GM23248 (cell line): ENCODE data around the gene GDF7. TPM values are rescaled to one million over a fixed set of nuclear protein-coding genes. Genes with fewer than 3 reads are reported as not detected.

Experiments used
- DNase-seq: peaks from one replicate; pipeline ENCODE4 v3.0.0-alpha.2; 2015
- H2AFZ ChIP-seq: fragments of 200-600 bp; sonication (generic); 2 replicates; pipeline ENCODE4 v1.6.1; 2016; ENCODE audit warnings: antibody characterized with exemption
- H3F3A ChIP-seq: fragments of 200-600 bp; sonication (generic); 2 replicates; pipeline ENCODE4 v1.6.1; 2016; ENCODE audit warnings: mild to moderate bottlenecking, antibody characterized with exemption, mixed run types; ENCODE audit not compliant: insufficient read depth
- H3K27ac ChIP-seq: fragments of 200-600 bp; sonication (generic); 2 replicates; pipeline ENCODE4 v1.5.1; 2016; ENCODE audit warnings: mild to moderate bottlenecking
- H3K27me3 ChIP-seq: fragments of 200-600 bp; sonication (generic); replicated peaks from 2 replicates; pipeline ENCODE4 v1.6.1; 2016; ENCODE audit warnings: mild to moderate bottlenecking; ENCODE audit not compliant: insufficient read depth
- H3K36me3 ChIP-seq: fragments of 200-600 bp; sonication (generic); 2 replicates; pipeline ENCODE4 v1.6.1; 2016; ENCODE audit warnings: low read depth, mild to moderate bottlenecking
- H3K4me1 ChIP-seq: fragments of 200-600 bp; sonication (generic); 2 replicates; pipeline ENCODE4 v1.6.1; 2016; ENCODE audit warnings: mild to moderate bottlenecking; ENCODE audit not compliant: insufficient read depth
- H3K4me2 ChIP-seq: fragments of 200-600 bp; sonication (generic); one replicate; pipeline ENCODE4 v1.6.1; 2016; ENCODE audit warnings: mild to moderate bottlenecking; ENCODE audit not compliant: unreplicated experiment
- H3K4me3 ChIP-seq: fragments of 200-600 bp; sonication (generic); 2 replicates; pipeline ENCODE4 v1.5.1; 2016; ENCODE audit warnings: mild to moderate bottlenecking
- H3K79me2 ChIP-seq: fragments of 200-600 bp; sonication (generic); 2 replicates; pipeline ENCODE4 v1.6.1; 2016; ENCODE audit warnings: mild to moderate bottlenecking; ENCODE audit not compliant: insufficient read depth
- H3K9ac ChIP-seq: fragments of 200-600 bp; sonication (generic); 2 replicates; pipeline ENCODE4 v1.6.1; 2016; ENCODE audit warnings: mild to moderate bottlenecking
- H3K9me2 ChIP-seq: fragments of 200-600 bp; sonication (generic); 2 replicates; pipeline ENCODE4 v1.6.1; 2016; ENCODE audit warnings: mixed run types, mild to moderate bottlenecking, moderate library complexity; ENCODE audit not compliant: insufficient read depth
- H3K9me3 ChIP-seq: fragments of 200-600 bp; sonication (generic); one replicate; pipeline ENCODE4 v1.6.1; 2017; ENCODE audit warnings: low read depth
- H4K20me1 ChIP-seq: fragments of 200-600 bp; sonication (generic); 2 replicates; pipeline ENCODE4 v1.6.0; 2016; ENCODE audit not compliant: insufficient read depth
- EZH2 ChIP-seq: fragments of 200-600 bp; sonication (generic); IDR thresholded peaks from 2 replicates; pipeline ENCODE4 v1.6.1; 2018; ENCODE audit warnings: antibody characterized with exemption, mild to moderate bottlenecking; ENCODE audit not compliant: insufficient read depth, poor library complexity, severe bottlenecking
- EZH2phosphoT487 ChIP-seq: fragments of 200-600 bp; sonication (generic); IDR thresholded peaks from 2 replicates; pipeline ENCODE4 v1.6.1; 2018; ENCODE audit warnings: antibody characterized with exemption, moderate library complexity, mild to moderate bottlenecking, low read depth; ENCODE audit not compliant: insufficient read depth
- WGBS, 2 experiments: methylation state at CpG; one replicate each; pipeline ENCODE4 v1.1.6; 2015 to 2017; ENCODE audit warnings: low lambda C conversion rate in 2 of 2, low coverage in 1 of 2; ENCODE audit errors: missing lambda C conversion rate in 2 of 2; 5-methylcytosine and 5-hydroxymethylcytosine counted together
- in situ Hi-C: fragments of 300-500 bp; cut with MboI; formaldehyde crosslinking; loops from 2 replicates; pipeline ENCODE4 v1.15.0; 2020
- polyA plus RNA-seq: library from polyadenylated mRNA; unstranded; fragments of >200 nt; fragmentation: Nextera tagmentation; extraction: Ambion mirVana; gene quantifications from 2 replicates; pipeline ENCODE4 v1.2.1, GENCODE V29; 2016
- total RNA-seq: library from RNA; depleted of rRNA; stranded (reverse); fragments of >200 nt; shearing (Covaris generic); gene quantifications from 2 replicates; pipeline ENCODE4 v1.2.3, GENCODE V29; 2014

GDF7 gene
- total and polyA plus RNA-seq, 2 experiments from 2014 or later, result 0.03 TPM; not detected in 1

- H3K9me2 ChIP-seq, result no peaks in the 10 kb centered on the region
- no peaks in the 10 kb centered on the region for H3K36me3 ChIP-seq
- H3K27ac ChIP-seq, result no peak overlapping the region
- no peaks in the 10 kb centered on the region for H3K27me3 ChIP-seq
- 95 to 96% methylated on average over 16 to 18 of the region's 18 CpGs for WGBS, 2 experiments
- H3K4me3 ChIP-seq, result no peak overlapping the region
- no peaks in the 10 kb centered on the region for H3F3A ChIP-seq
- H3K9me3 ChIP-seq, result no peaks in the 10 kb centered on the region
- H4K20me1 ChIP-seq, result no peaks in the 10 kb centered on the region
- H3K79me2 ChIP-seq, result no peaks in the 10 kb centered on the region
- H3K9ac ChIP-seq, result no peak overlapping the region
- no peak overlapping the region for H2AFZ ChIP-seq
- no peak for DNase-seq
- in situ Hi-C loops, result loop anchor here (10.0 kb wide), 1 partner anchor 179 kb away; no protein-coding TSS in a partner anchor
- H3K4me1 ChIP-seq, result peaks cover 11% of the 10 kb centered on the region; the same call in 1 of the 2 replicates
- H3K4me2 ChIP-seq, result no peak overlapping the region
- TF ChIP-seq EZH2phosphoT487, result no peak
- no peak for TF ChIP-seq EZH2
Measured at GRCh38 chr2:20633794-20634506, 33.0 kb upstream of the GDF7 start.

- TF ChIP-seq EZH2 (no peak), EZH2phosphoT487 (no peak)
- H2AFZ ChIP-seq, result no peak overlapping the region
- no peaks in the 10 kb centered on the region for H3F3A ChIP-seq
- no peaks in the 10 kb centered on the region for H3K36me3 ChIP-seq
- H3K4me1 ChIP-seq, result peaks cover 11% of the 10 kb centered on the region; the same call in 1 of the 2 replicates
- H3K27me3 ChIP-seq, result no peaks in the 10 kb centered on the region
- H3K9me2 ChIP-seq, result no peaks in the 10 kb centered on the region
- in situ Hi-C loops, result loop anchor here (10.0 kb wide), 1 partner anchor 180 kb away; no protein-coding TSS in a partner anchor
- no peaks in the 10 kb centered on the region for H3K79me2 ChIP-seq
- H3K4me2 ChIP-seq, result no peak overlapping the region
- no peaks in the 10 kb centered on the region for H3K9me3 ChIP-seq
- H3K9ac ChIP-seq, result no peak overlapping the region
- H3K4me3 ChIP-seq, result no peak overlapping the region
- WGBS, 2 experiments, result 76 to 78% methylated on average over 8 to 9 of the region's 9 CpGs
- DNase-seq, result peak; percentile 64
- no peak overlapping the region for H3K27ac ChIP-seq
- H4K20me1 ChIP-seq, result no peaks in the 10 kb centered on the region
Measured at GRCh38 chr2:20634507-20635112, 32.3 kb upstream of the GDF7 start.

- no peak overlapping the region for H2AFZ ChIP-seq
- no peak overlapping the region for H3K27ac ChIP-seq
- no peaks in the 10 kb centered on the region for H3K9me2 ChIP-seq
- no peaks in the 10 kb centered on the region for H4K20me1 ChIP-seq
- H3K27me3 ChIP-seq, result no peaks in the 10 kb centered on the region
- H3K4me3 ChIP-seq, result no peak overlapping the region
- DNase-seq, result no peak
- H3K4me2 ChIP-seq, result no peak overlapping the region
- H3F3A ChIP-seq, result no peaks in the 10 kb centered on the region
- in situ Hi-C loops, result loop anchor here (10.0 kb wide), 1 partner anchor 180 kb away; no protein-coding TSS in a partner anchor
- 88 to 89% methylated on average over 5 of the region's 5 CpGs for WGBS, 2 experiments
- no peaks in the 10 kb centered on the region for H3K9me3 ChIP-seq
- TF ChIP-seq EZH2 (no peak), EZH2phosphoT487 (no peak)
- H3K36me3 ChIP-seq, result no peaks in the 10 kb centered on the region
- peak overlapping the region; percentile 43; the same call in 1 of the 2 replicates for H3K9ac ChIP-seq
- H3K79me2 ChIP-seq, result no peaks in the 10 kb centered on the region
- H3K4me1 ChIP-seq, result peaks cover 11% of the 10 kb centered on the region; the same call in 1 of the 2 replicates
Measured at GRCh38 chr2:20635113-20635510, 31.8 kb upstream of the GDF7 start.

- Histone ChIP-seq H3K9me2 (no peaks in the 10 kb centered on the region), H3K9me3 (no peaks in the 10 kb centered on the region), H4K20me1 (no peaks in the 10 kb centered on the region), H3K9ac (peak overlapping the region; percentile 43), H3K36me3 (no peaks in the 10 kb centered on the region), H2AFZ (peak overlapping the region; percentile 60), H3K27me3 (no peaks in the 10 kb centered on the region), H3K79me2 (no peaks in the 10 kb centered on the region), H3F3A (no peaks in the 10 kb centered on the region), H3K27ac (no peak overlapping the region), H3K4me1 (peaks cover 11% of the 10 kb centered on the region; the same call in 1 of the 2 replicates), H3K4me3 (0 out of 2 replicates have a peak overlapping the region, but pooled peaks have one; percentile 11), H3K4me2 (peak overlapping the region; percentile 44)
- TF ChIP-seq EZH2 (no peak), EZH2phosphoT487 (no peak)
- WGBS, 2 experiments, result 19 to 21% methylated on average over 32 of the region's 32 CpGs
- in situ Hi-C loops, result loop anchor here (10.0 kb wide), 1 partner anchor 181 kb away; no protein-coding TSS in a partner anchor
- DNase-seq, result peak; percentile 92
Measured at GRCh38 chr2:20635675-20636584, 31.0 kb upstream of the GDF7 start.
